Measurements from ENCODE around the gene CHIT1.

Gene CHIT1

GRCh38 chr1:203168256-203168786, 61.2 kb downstream of the CHIT1 start:
- Histone ChIP-seq H3K9me3 (ENCODE audit: insufficient read depth, low read length) (no peaks in the 10 kb centered on the region), H3K4me1 (ENCODE audit: insufficient read depth, insufficient read length) (peaks cover 16% of the 10 kb centered on the region), H3K36me3 (ENCODE audit: insufficient read depth, insufficient read length, low read length) (peaks cover 42% of the 10 kb centered on the region), H3K9ac (ENCODE audit: insufficient read length, low read depth) (no peak overlapping the region), H3K4me3 (ENCODE audit: insufficient read length, low read depth) (no peak overlapping the region), H3K27me3 (ENCODE audit: insufficient read depth, insufficient read length) (no peaks in the 10 kb centered on the region)
- no peak for TF ChIP-seq ZNF274 (IDR thresholded peaks at IDR 0.05; ENCODE audit: low read depth, low read length)
- TF ChIP-seq YY1 (IDR thresholded peaks at IDR 0.05; ENCODE audit: insufficient read depth, insufficient read length) = no peak
- TF ChIP-seq SUZ12 (IDR thresholded peaks at IDR 0.05; ENCODE audit: extremely low read depth, insufficient read depth, insufficient read length) = no peak
- DNase-seq (ENCODE audit: low read depth, low spot score) = no peak

- H3K4me1 ChIP-seq (ENCODE audit: insufficient read depth, insufficient read length) = peaks cover 11% of the 10 kb centered on the region
- H3K36me3 ChIP-seq (ENCODE audit: insufficient read depth, insufficient read length, low read length) = peaks cover 44% of the 10 kb centered on the region
- H3K4me3 ChIP-seq (ENCODE audit: insufficient read length, low read depth) = no peak overlapping the region
- no peak overlapping the region for H3K9ac ChIP-seq (ENCODE audit: insufficient read length, low read depth)
- TF ChIP-seq SUZ12 (IDR thresholded peaks at IDR 0.05; ENCODE audit: extremely low read depth, insufficient read depth, insufficient read length) (no peak), YY1 (IDR thresholded peaks at IDR 0.05; ENCODE audit: insufficient read depth, insufficient read length) (no peak), ZNF274 (IDR thresholded peaks at IDR 0.05; ENCODE audit: low read depth, low read length) (no peak)
- no peak for DNase-seq (ENCODE audit: low read depth, low spot score)
- no peaks in the 10 kb centered on the region for H3K9me3 ChIP-seq (ENCODE audit: insufficient read depth, low read length)
- H3K27me3 ChIP-seq (ENCODE audit: insufficient read depth, insufficient read length) = no peaks in the 10 kb centered on the region
These were observed 61.6 kb downstream of the CHIT1 start for GRCh38 chr1:203167913-203168200.

- no peaks in the 10 kb centered on the region for H3K9me3 ChIP-seq (ENCODE audit: insufficient read depth, low read length)
- TF ChIP-seq YY1 (IDR thresholded peaks at IDR 0.05; ENCODE audit: insufficient read depth, insufficient read length) = no peak
- TF ChIP-seq SUZ12 (IDR thresholded peaks at IDR 0.05; ENCODE audit: extremely low read depth, insufficient read depth, insufficient read length) = no peak
- no peak for TF ChIP-seq ZNF274 (IDR thresholded peaks at IDR 0.05; ENCODE audit: low read depth, low read length)
- H3K27me3 ChIP-seq (ENCODE audit: insufficient read depth, insufficient read length) = no peaks in the 10 kb centered on the region
- peaks cover 49% of the 10 kb centered on the region for H3K36me3 ChIP-seq (ENCODE audit: insufficient read depth, insufficient read length, low read length)
- no peak overlapping the region for H3K4me3 ChIP-seq (ENCODE audit: insufficient read length, low read depth)
- peaks cover 9% of the 10 kb centered on the region for H3K4me1 ChIP-seq (ENCODE audit: insufficient read depth, insufficient read length)
- no peak overlapping the region for H3K9ac ChIP-seq (ENCODE audit: insufficient read length, low read depth)
- no peak for DNase-seq (ENCODE audit: low read depth, low spot score)
These were observed 62.2 kb downstream of the CHIT1 start for GRCh38 chr1:203167026-203167912.

- no peak overlapping the region for H3K9ac ChIP-seq (ENCODE audit: insufficient read length, low read depth)
- no peaks in the 10 kb centered on the region for H3K9me3 ChIP-seq (ENCODE audit: insufficient read depth, low read length)
- H3K27me3 ChIP-seq (ENCODE audit: insufficient read depth, insufficient read length) = no peaks in the 10 kb centered on the region
- peaks cover 51% of the 10 kb centered on the region for H3K36me3 ChIP-seq (ENCODE audit: insufficient read depth, insufficient read length, low read length)
- H3K4me1 ChIP-seq (ENCODE audit: insufficient read depth, insufficient read length) = peaks cover 9% of the 10 kb centered on the region
- no peak for DNase-seq (ENCODE audit: low read depth, low spot score)
- no peak for TF ChIP-seq YY1 (IDR thresholded peaks at IDR 0.05; ENCODE audit: insufficient read depth, insufficient read length)
- no peak for TF ChIP-seq ZNF274 (IDR thresholded peaks at IDR 0.05; ENCODE audit: low read depth, low read length)
- no peak for TF ChIP-seq SUZ12 (IDR thresholded peaks at IDR 0.05; ENCODE audit: extremely low read depth, insufficient read depth, insufficient read length)
- no peak overlapping the region for H3K4me3 ChIP-seq (ENCODE audit: insufficient read length, low read depth)
These were observed 63.1 kb downstream of the CHIT1 start for GRCh38 chr1:203166192-203166940.

Measured in NT2/D1 (cell line).